HG03196 (cell line): ENCODE data around the gene STAU1.
"Not testable (repeated sequence)": the region's sequence is repeated elsewhere in the genome, so short reads cannot be mapped to it uniquely, and the experiment has no call there.

Experiments
- ATAC-seq: cut with Tn5 transposase; IDR thresholded peaks from one replicate; pipeline ENCODE4 v1.9.1; 2021; ENCODE audit not compliant: unreplicated experiment

The STAU1 gene

GRCh38 chr20:49166534-49167449 is 21.3 kb downstream of the STAU1 start:
- peak; percentile 55 for ATAC-seq

GRCh38 chr20:49165611-49166010 is 22.5 kb downstream of the STAU1 start:
- ATAC-seq: no peak

- ATAC-seq: no peak
These were observed 24.4 kb downstream of the STAU1 start for GRCh38 chr20:49163696-49164095.

GRCh38 chr20:49161428-49162152 is 26.5 kb downstream of the STAU1 start:
- ATAC-seq: no peak

GRCh38 chr20:49160057-49160929 is 27.8 kb downstream of the STAU1 start:
- no peak for ATAC-seq

GRCh38 chr20:49157146-49157545 is 31.0 kb downstream of the STAU1 start:
- ATAC-seq: no peak

- no peak for ATAC-seq
These were observed 31.7 kb downstream of the STAU1 start for GRCh38 chr20:49156481-49156880.

- ATAC-seq: no peak
These were observed 36.7 kb downstream of the STAU1 start for GRCh38 chr20:49151436-49151835.

GRCh38 chr20:49149281-49150045 is 38.7 kb downstream of the STAU1 start:
- ATAC-seq: no peak

- no peak for ATAC-seq
These were observed 39.5 kb downstream of the STAU1 start for GRCh38 chr20:49148601-49149000.

GRCh38 chr20:49147296-49147695 is 40.8 kb downstream of the STAU1 start:
- no peak for ATAC-seq

GRCh38 chr20:49146442-49147225 is 41.5 kb downstream of the STAU1 start:
- no peak for ATAC-seq

- ATAC-seq: no peak
These were observed 47.3 kb downstream of the STAU1 start for GRCh38 chr20:49140834-49141233.

- no peak for ATAC-seq
These were observed 47.7 kb downstream of the STAU1 start for GRCh38 chr20:49140411-49140810.

- ATAC-seq: no peak
These were observed 49.7 kb downstream of the STAU1 start for GRCh38 chr20:49138431-49138830.

- ATAC-seq: no peak
These were observed 51.1 kb downstream of the STAU1 start for GRCh38 chr20:49136817-49137571.

GRCh38 chr20:49134797-49135196 is 53.3 kb downstream of the STAU1 start:
- ATAC-seq: not testable (repeated sequence)

GRCh38 chr20:49133571-49133970 is 54.6 kb downstream of the STAU1 start:
- no peak for ATAC-seq

GRCh38 chr20:49132995-49133478 is 55.1 kb downstream of the STAU1 start:
- ATAC-seq: no peak
